GM12865 (cell line): ENCODE results near the gene GXYLT1.

Source experiments
- DNase-seq: peaks from one replicate; pipeline ENCODE4 v3.0.0; 2010; ENCODE audit warnings: low read depth
- H3K4me3 ChIP-seq: 2 replicates; pipeline ENCODE4 v1.5.1; 2011; ENCODE audit warnings: mild to moderate bottlenecking, low read depth, low read length, control low read depth
- TF ChIP-seq, protein P1 (sequence below): IDR thresholded peaks from 2 replicates; pipeline ENCODE4 v1.5.1; 2011; ENCODE audit warnings: low read length, control low read depth, low read depth, inconsistent platforms; ENCODE audit not compliant: insufficient read depth; ENCODE audit errors: missing control alignments

The GXYLT1 gene

DNA sequence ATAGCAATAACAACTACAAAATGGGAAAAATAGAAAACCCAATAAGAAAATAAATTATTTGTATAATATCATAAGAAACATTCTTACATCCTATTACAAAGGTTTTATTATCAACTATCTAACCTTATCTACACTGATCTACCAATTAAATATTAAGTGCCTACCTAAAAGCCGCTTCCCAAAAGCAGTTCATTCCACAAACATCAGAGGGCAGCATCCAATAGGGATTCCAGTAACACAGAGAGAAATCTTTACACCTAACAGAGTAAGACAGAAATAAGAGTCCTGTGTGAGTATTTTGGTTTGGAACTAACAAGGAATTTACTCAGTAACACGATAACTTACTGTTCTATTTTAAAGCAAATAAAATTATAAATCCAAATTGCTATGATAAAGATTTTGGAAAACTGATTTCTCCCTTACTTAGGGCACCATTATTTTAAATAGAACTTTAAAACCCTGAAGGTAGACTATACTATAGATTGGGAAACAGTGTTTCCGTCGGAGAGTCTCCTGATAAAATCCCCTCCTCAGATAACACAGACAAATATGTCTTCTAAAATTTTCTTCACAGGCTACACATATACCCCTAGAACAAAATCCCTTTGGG, 15.0 kb downstream of the GXYLT1 start:
- H3K4me3 ChIP-seq, result no peak overlapping the region
- peak; percentile 59 for DNase-seq
- TF ChIP-seq, protein P1, sequence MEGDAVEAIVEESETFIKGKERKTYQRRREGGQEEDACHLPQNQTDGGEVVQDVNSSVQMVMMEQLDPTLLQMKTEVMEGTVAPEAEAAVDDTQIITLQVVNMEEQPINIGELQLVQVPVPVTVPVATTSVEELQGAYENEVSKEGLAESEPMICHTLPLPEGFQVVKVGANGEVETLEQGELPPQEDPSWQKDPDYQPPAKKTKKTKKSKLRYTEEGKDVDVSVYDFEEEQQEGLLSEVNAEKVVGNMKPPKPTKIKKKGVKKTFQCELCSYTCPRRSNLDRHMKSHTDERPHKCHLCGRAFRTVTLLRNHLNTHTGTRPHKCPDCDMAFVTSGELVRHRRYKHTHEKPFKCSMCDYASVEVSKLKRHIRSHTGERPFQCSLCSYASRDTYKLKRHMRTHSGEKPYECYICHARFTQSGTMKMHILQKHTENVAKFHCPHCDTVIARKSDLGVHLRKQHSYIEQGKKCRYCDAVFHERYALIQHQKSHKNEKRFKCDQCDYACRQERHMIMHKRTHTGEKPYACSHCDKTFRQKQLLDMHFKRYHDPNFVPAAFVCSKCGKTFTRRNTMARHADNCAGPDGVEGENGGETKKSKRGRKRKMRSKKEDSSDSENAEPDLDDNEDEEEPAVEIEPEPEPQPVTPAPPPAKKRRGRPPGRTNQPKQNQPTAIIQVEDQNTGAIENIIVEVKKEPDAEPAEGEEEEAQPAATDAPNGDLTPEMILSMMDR, result peak; percentile 43

DNA sequence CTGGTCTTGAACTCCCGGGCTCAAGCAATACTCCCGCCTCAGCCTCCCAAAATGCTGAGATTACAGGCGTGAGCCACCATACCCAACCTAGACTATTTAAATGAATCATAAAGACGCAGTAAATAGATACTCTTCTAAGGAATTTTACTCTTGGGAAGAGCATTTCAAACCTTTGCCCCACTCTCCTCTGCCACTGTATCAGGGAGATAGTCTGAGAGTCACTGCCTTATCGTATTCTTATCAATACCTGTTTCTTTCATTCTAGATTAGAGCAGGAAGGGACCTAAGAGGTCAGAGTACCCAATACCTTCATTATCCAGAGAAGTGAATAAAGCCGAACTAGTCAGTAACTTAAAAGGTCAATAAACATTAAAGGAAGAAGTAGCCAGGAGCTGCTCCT, 15.8 kb downstream of the GXYLT1 start:
- no peak overlapping the region for H3K4me3 ChIP-seq
- TF ChIP-seq, protein P1, result no peak
- DNase-seq, result no peak

- DNase-seq, result peak; percentile 22
- TF ChIP-seq, protein P1, result no peak
- H3K4me3 ChIP-seq, result no peak overlapping the region
These were observed 16.3 kb downstream of the GXYLT1 start for GRCh38 chr12:42128327-42128726.

DNA sequence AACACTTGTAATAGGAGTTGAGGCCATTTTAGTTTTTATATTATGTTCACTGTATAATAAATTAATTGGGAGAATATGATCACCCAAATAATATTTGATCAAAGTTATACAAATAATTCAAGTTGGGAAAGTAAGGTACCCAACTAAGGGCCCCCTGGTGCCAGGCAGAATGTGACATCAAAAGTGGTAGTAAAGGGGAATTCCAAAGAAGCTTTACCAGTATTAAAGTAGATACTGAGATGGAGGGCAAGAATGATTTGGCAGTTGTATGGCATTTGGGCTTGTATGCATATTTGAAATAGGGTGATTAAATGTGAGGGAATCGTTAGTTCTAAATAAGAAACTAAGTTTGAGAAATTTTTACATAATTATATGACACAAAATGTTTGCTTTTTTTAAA, 17.7 kb downstream of the GXYLT1 start:
- H3K4me3 ChIP-seq, result no peak overlapping the region
- TF ChIP-seq, protein P1, result no peak
- DNase-seq, result no peak

DNA sequence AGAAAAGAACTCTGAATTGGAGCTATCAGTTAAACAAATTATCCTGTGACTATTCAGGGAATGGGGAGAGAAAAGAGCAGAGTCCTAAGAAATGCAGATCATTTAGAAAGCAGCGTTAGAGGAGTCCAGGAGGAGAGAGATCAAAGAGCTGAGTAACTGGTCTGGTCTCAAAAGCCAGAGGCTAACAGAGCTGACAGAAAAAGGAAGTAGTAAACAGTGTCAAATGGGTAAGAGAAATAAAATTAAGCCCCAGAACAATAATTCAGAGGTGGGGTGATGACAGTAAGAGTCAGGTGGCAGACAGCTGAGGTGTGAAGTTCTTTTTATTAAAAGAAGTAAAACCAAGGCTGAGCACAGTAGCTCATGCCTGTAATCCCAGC, 19.3 kb downstream of the GXYLT1 start:
- H3K4me3 ChIP-seq, result no peak overlapping the region
- TF ChIP-seq, protein P1, result no peak
- no peak for DNase-seq

GRCh38 chr12:42124764-42125387, 19.8 kb downstream of the GXYLT1 start:
- TF ChIP-seq, protein P1, result no peak
- no peak for DNase-seq
- no peak overlapping the region for H3K4me3 ChIP-seq
